ENCODE data around the gene KLK2. TPM values are rescaled to one million over a fixed set of nuclear protein-coding genes. Genes with fewer than 3 reads are reported as not detected.

The KLK2 gene
- total and polyA plus RNA-seq, 2 of the 4 experiments (the other 2 are of a cell fraction) = not detected

DNA sequence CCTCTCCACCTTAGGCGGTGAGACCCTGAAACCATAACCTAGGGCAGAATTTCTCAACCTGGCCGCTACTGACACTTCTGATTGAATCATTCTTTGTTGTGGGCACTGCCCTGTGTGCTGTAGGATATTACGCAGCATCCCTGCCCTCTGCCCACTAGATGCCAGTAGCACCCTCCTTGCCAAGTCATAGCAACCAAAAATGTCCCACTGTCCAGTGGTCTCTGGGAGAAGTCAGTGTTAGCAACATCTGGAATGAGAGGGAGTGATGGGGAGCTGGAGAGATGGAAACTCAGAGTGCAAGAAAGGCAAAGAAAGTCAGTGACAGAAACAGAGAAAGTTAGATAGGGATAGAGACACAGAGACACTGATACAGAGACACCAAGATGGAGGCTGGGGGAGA, 24.4 kb downstream of the KLK2 start:
- H4K5ac ChIP-seq (ENCODE audit: low read depth, low read length) = no peak overlapping the region
- no peak overlapping the region for H3K14ac ChIP-seq (replicated peaks; ENCODE audit: low read depth, low read length)
- no peak overlapping the region for H2BK120ac ChIP-seq (ENCODE audit: low read depth, low read length)
- no peak overlapping the region for H3K18ac ChIP-seq (ENCODE audit: low read depth, low read length)
- no peak overlapping the region for H2AK5ac ChIP-seq (ENCODE audit: low read depth, low read length)
- in situ Hi-C loops (cut with MboI; ENCODE audit: low sequenced_read_pairs) (no loop called here), dilution Hi-C loops (cut with HindIII; ENCODE audit: low sequenced_read_pairs, unreplicated experiment) (no loop called here), intact Hi-C loops (cut with micrococcal nuclease) (no loop called here)
- H2AFZ ChIP-seq (replicated peaks; ENCODE audit: low read length, poor library complexity) = no peak overlapping the region
- H3K27me3 ChIP-seq (ENCODE audit: control insufficient read depth, insufficient read depth, low read length) = no peaks in the 10 kb centered on the region
- no peak overlapping the region for H4K91ac ChIP-seq (ENCODE audit: insufficient read depth, low read depth, low read length)
- H2BK5ac ChIP-seq (ENCODE audit: low read depth, low read length, poor library complexity, severe bottlenecking) = no peak overlapping the region
- TF ChIP-seq FOS (IDR thresholded peaks at IDR 0.05; ENCODE audit: low read depth, low read length) (no peak), RAD21 (IDR thresholded peaks at IDR 0.05; ENCODE audit: low read length) (no peak), CHD1 (IDR thresholded peaks at IDR 0.05; ENCODE audit: low read depth, low read length) (no peak), MAZ (IDR thresholded peaks at IDR 0.05; ENCODE audit: borderline replicate concordance, low read depth, low read length) (no peak)
- H3K9me3 ChIP-seq (ENCODE audit: control insufficient read depth, insufficient read depth, low read length) = no peaks in the 10 kb centered on the region
- no CpG with 5 or more reads among the region's 3 CpGs for WGBS, 2 experiments (ENCODE audit: extremely low coverage in 2 of 2, insufficient read length in 1 of 2)
- no peaks in the 10 kb centered on the region for H3K36me3 ChIP-seq (ENCODE audit: control insufficient read depth, insufficient read depth, low read length)
- H3K56ac ChIP-seq (ENCODE audit: extremely low read depth, insufficient read depth, low read length) = no peak overlapping the region
- H3K4me3 ChIP-seq (ENCODE audit: insufficient read depth, low read depth, low read length) = no peak overlapping the region
- CTCF ChIA-PET = no interaction called here
- H2AK9ac ChIP-seq (replicated peaks; ENCODE audit: low read depth, low read length, poor library complexity) = no peak overlapping the region
- no peak overlapping the region for H4K8ac ChIP-seq (ENCODE audit: low read depth in 2 of 2, low read length in 2 of 2)
- H3K23ac ChIP-seq (ENCODE audit: low read depth, low read length) = no peak overlapping the region
- no peak overlapping the region for H3K27ac ChIP-seq (ENCODE audit: insufficient read depth, low read length)
- H3K4ac ChIP-seq (ENCODE audit: low read depth, low read length) = no peak overlapping the region
- no peaks in the 10 kb centered on the region for H3K9me1 ChIP-seq (ENCODE audit: insufficient read depth, low read length)
- ATAC-seq (ENCODE audit: low read depth) (no peak), DNase-seq (no peak)
- H2BK15ac ChIP-seq (ENCODE audit: low read depth, low read length) = no peak overlapping the region
- no peaks in the 10 kb centered on the region for H3K4me1 ChIP-seq (ENCODE audit: control insufficient read depth, insufficient read depth, low read length)
- BruUV-seq (replicated peaks) = no TSS peak
- H3K4me2 ChIP-seq (ENCODE audit: low read depth, low read length) = no peak overlapping the region
- POLR2A ChIA-PET (ENCODE audit: unreplicated experiment) = no interaction called here
- H3K79me1 ChIP-seq (ENCODE audit: low read depth in 1 of 2, low read length in 2 of 2) = no peaks in the 10 kb centered on the region
- no peak overlapping the region for H3K9ac ChIP-seq (ENCODE audit: low read depth, low read length)
- H2BK20ac ChIP-seq (ENCODE audit: low read depth, low read length) = no peak overlapping the region
- H4K20me1 ChIP-seq (ENCODE audit: insufficient read depth, low read length) = no peaks in the 10 kb centered on the region
